Measurements from ENCODE around the gene SCG5. TPM values are rescaled to one million over a fixed set of nuclear protein-coding genes. Genes with fewer than 3 reads are reported as not detected.

The SCG5 gene
- total RNA-seq, 4 donors from 2014 or later: 2.5 to 17.2 (median 3.2) TPM; not detected in 1

GRCh38 chr15:32736701-32737061 lies 95.2 kb downstream of the SCG5 start:
- Histone ChIP-seq H3K27me3 (no peaks in the 10 kb centered on the region), H3K9me3 (no peaks in the 10 kb centered on the region)

DNA sequence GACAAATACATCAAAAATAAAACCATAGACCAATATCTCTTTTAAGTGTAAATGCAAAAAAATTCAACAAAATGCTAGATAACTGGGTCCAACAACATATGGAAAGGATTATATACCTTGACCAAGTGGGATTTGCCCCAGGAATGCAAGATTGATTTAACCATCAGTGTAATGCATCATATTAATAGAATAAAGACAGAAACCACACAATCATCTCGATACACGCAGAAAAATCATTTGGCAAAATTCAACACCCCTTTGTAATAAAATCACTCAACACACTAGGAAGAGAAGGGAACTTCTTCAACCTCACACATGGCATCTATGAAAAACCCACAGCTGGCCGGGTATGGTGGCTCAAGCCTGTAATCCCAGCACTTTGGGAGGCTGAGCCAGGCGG lies 95.8 kb downstream of the SCG5 start:
- H3K36me3 ChIP-seq: no peaks in the 10 kb centered on the region
- H3K27me3 ChIP-seq: no peaks in the 10 kb centered on the region
- H3K4me3 ChIP-seq: no peak overlapping the region
- DNase-seq: no peak
- no peak overlapping the region for H3K27ac ChIP-seq
- no peaks in the 10 kb centered on the region for H3K4me1 ChIP-seq
- TF ChIP-seq POLR2A (IDR thresholded peaks at IDR 0.05): no peak
- TF ChIP-seq CTCF (IDR thresholded peaks at IDR 0.05): no peak
- H3K9me3 ChIP-seq: no peaks in the 10 kb centered on the region

More at GRCh38 chr15:32736701-32737061, 95.2 kb downstream of the SCG5 start:
- no peak for DNase-seq
- no peaks in the 10 kb centered on the region for H3K4me1 ChIP-seq
- H3K4me3 ChIP-seq: no peak overlapping the region
- TF ChIP-seq POLR2A (IDR thresholded peaks at IDR 0.05): no peak
- no peak for TF ChIP-seq CTCF (IDR thresholded peaks at IDR 0.05)
- no peak overlapping the region for H3K27ac ChIP-seq
- H3K36me3 ChIP-seq: no peaks in the 10 kb centered on the region

- H3K9me3 ChIP-seq: no peaks in the 10 kb centered on the region
- TF ChIP-seq CTCF (IDR thresholded peaks at IDR 0.05): no peak
- TF ChIP-seq POLR2A (IDR thresholded peaks at IDR 0.05): no peak
- no peaks in the 10 kb centered on the region for H3K4me1 ChIP-seq
- no peak overlapping the region for H3K4me3 ChIP-seq
- H3K27me3 ChIP-seq: no peaks in the 10 kb centered on the region
- no peak for DNase-seq
- no peak overlapping the region for H3K27ac ChIP-seq
- H3K36me3 ChIP-seq: no peaks in the 10 kb centered on the region
These were observed 97.2 kb downstream of the SCG5 start for GRCh38 chr15:32738666-32739065.

DNA sequence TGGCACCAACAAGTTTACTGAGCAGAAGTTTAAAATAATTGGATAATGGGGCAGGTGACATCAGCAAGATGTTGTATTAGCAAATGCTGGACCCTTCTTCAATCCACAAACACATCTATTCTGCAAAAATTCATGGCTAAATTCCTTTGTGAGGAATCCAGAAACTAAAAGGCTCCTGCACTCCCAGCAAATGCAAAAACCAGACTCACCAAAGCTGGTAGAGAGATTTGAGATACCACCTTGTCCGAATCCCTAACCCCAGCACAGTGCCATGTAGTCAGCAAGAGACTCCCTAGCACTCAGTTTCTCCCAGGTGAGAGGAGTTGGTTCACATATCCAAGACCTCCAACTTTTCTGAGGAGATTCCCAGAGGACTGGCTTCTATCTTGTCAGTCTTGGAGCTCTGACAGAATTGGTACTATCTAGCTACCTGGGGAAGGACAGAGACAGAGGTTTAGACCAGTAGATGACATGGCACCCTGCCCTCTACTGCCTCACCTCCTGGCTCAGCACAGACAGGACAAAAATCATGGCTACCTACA lies 98.1 kb downstream of the SCG5 start:
- DNase-seq: no peak
- Histone ChIP-seq H3K36me3 (no peaks in the 10 kb centered on the region), H3K27me3 (no peaks in the 10 kb centered on the region), H3K4me1 (no peaks in the 10 kb centered on the region), H3K9me3 (no peaks in the 10 kb centered on the region), H3K4me3 (no peak overlapping the region), H3K27ac (no peak overlapping the region)
- TF ChIP-seq CTCF (IDR thresholded peaks at IDR 0.05) (no peak), POLR2A (IDR thresholded peaks at IDR 0.05) (no peak)

DNA sequence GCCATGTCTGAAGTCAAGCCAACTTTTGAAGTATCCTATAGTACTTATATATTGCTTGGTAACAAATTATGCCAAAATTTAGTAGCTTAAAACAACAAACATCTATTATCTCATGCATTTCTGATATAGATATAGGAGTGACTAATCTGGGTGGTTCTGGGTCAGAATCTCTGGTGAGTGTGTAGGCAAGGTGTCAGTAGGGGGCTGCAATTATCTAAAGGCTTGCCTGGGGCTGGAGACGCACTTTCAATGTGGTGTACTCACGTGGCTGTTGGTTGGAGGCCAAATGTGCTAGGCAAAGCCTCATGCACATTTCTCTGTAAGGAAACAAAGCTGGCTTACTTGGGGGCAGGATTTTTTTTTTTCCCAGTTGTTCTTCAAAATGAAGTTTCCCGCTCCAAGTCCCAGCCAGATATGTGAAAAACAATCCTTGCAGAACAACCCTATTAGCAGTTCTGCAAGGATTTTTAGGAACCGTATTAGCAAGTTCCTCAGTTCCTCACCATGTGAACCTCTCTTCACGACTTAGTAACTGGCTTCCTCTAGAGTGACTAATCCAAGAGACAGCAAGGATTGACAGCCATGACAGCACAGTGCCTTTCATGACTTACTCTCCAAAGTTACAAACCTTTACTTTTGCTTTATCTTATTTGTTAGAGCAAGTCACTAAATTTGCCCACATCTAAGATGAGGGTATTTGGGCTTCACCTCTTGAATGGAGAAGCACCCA lies 102.1 kb downstream of the SCG5 start:
- Histone ChIP-seq H3K4me1 (no peaks in the 10 kb centered on the region), H3K27me3 (no peaks in the 10 kb centered on the region), H3K36me3 (no peaks in the 10 kb centered on the region), H3K9me3 (no peaks in the 10 kb centered on the region), H3K27ac (no peak overlapping the region), H3K4me3 (no peak overlapping the region)
- no peak for TF ChIP-seq CTCF (IDR thresholded peaks at IDR 0.05)
- no peak for TF ChIP-seq POLR2A (IDR thresholded peaks at IDR 0.05)
- DNase-seq: no peak
